GM23338 (cell line): Measurements from ENCODE around the gene ZBTB8A.

Experiments
- CREB1 ChIP-seq: fragments of 250-450 bp; sonication (Bioruptor Pico); IDR thresholded peaks from 2 replicates; pipeline ENCODE4 v1.5.0; 2020; ENCODE audit warnings: low read depth, mild to moderate bottlenecking, moderate library complexity
- ETS1 ChIP-seq: IDR thresholded peaks from 2 replicates; pipeline ENCODE4 v1.6.1; 2016; ENCODE audit warnings: antibody characterized with exemption
- EZH2 ChIP-seq: fragments of 200-600 bp; sonication (generic); IDR thresholded peaks from one replicate; pipeline ENCODE4 v1.8.0; 2017; ENCODE audit warnings: antibody characterized with exemption, mild to moderate bottlenecking, low read depth; ENCODE audit not compliant: unreplicated experiment
- EZH2phosphoT487 ChIP-seq: fragments of 200-600 bp; sonication (generic); IDR thresholded peaks from one replicate; pipeline ENCODE4 v1.8.1; 2018; ENCODE audit warnings: antibody characterized with exemption; ENCODE audit not compliant: unreplicated experiment
- JUNB ChIP-seq: IDR thresholded peaks from one replicate; pipeline ENCODE4 v1.6.1; 2016; ENCODE audit warnings: antibody characterized with exemption; ENCODE audit not compliant: unreplicated experiment
- NANOG ChIP-seq: IDR thresholded peaks from 2 replicates; pipeline ENCODE4 v1.6.1; 2016; ENCODE audit warnings: antibody characterized with exemption, borderline replicate concordance
- POLR2AphosphoS5 ChIP-seq: IDR thresholded peaks from 2 replicates; pipeline ENCODE4 v1.6.1; 2016; ENCODE audit warnings: antibody characterized with exemption, low read depth
- STAT1 ChIP-seq: IDR thresholded peaks from one replicate; pipeline ENCODE4 v1.6.1; 2016; ENCODE audit warnings: antibody characterized with exemption; ENCODE audit not compliant: unreplicated experiment
- ZNF114 ChIP-seq: fragments of 250-450 bp; sonication (Bioruptor Pico); IDR thresholded peaks from 2 replicates; pipeline ENCODE4 v1.5.0; 2020; ENCODE audit warnings: mild to moderate bottlenecking, moderate library complexity
- ZNF331 ChIP-seq: fragments of 250-450 bp; sonication (Bioruptor Pico); IDR thresholded peaks from 2 replicates; pipeline ENCODE4 v1.5.0; 2020; ENCODE audit warnings: low read depth, mild to moderate bottlenecking, moderate library complexity
- TF ChIP-seq, protein P1 (sequence below), 2 experiments: fragments of 200-600 bp in 1 of 2; sonication (generic) in 1 of 2; conservative IDR thresholded peaks; 2 replicates each; pipeline versions ENCODE4 v1.5.1 to v1.6.1; 2016 to 2017; ENCODE audit warnings: antibody characterized with exemption in 2 of 2, low read depth in 2 of 2, mild to moderate bottlenecking in 2 of 2, moderate library complexity in 1 of 2
- TF ChIP-seq, protein P2 (sequence below): IDR thresholded peaks from one replicate; pipeline ENCODE4 v1.6.1; 2018; ENCODE audit warnings: antibody characterized with exemption; ENCODE audit not compliant: unreplicated experiment
- TF ChIP-seq, protein P3 (sequence below): fragments of 250-450 bp; sonication (Bioruptor Pico); IDR thresholded peaks from 2 replicates; pipeline ENCODE4 v1.5.0; 2020; ENCODE audit warnings: mild to moderate bottlenecking, moderate library complexity

- TF ChIP-seq, protein P1, sequence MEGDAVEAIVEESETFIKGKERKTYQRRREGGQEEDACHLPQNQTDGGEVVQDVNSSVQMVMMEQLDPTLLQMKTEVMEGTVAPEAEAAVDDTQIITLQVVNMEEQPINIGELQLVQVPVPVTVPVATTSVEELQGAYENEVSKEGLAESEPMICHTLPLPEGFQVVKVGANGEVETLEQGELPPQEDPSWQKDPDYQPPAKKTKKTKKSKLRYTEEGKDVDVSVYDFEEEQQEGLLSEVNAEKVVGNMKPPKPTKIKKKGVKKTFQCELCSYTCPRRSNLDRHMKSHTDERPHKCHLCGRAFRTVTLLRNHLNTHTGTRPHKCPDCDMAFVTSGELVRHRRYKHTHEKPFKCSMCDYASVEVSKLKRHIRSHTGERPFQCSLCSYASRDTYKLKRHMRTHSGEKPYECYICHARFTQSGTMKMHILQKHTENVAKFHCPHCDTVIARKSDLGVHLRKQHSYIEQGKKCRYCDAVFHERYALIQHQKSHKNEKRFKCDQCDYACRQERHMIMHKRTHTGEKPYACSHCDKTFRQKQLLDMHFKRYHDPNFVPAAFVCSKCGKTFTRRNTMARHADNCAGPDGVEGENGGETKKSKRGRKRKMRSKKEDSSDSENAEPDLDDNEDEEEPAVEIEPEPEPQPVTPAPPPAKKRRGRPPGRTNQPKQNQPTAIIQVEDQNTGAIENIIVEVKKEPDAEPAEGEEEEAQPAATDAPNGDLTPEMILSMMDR (conservative IDR thresholded peaks at IDR 0.05; ENCODE audit: low read depth in 2 of 2) = no peak
- TF ChIP-seq EZH2 (no peak), POLR2AphosphoS5 (no peak), CREB1 (CRISPR knock-in tag) (no peak), JUNB (no peak), EZH2phosphoT487 (no peak), STAT1 (no peak), ZNF114 (no peak), NANOG (no peak), ZNF331 (CRISPR knock-in tag) (no peak), ETS1 (no peak)
- TF ChIP-seq, protein P2, sequence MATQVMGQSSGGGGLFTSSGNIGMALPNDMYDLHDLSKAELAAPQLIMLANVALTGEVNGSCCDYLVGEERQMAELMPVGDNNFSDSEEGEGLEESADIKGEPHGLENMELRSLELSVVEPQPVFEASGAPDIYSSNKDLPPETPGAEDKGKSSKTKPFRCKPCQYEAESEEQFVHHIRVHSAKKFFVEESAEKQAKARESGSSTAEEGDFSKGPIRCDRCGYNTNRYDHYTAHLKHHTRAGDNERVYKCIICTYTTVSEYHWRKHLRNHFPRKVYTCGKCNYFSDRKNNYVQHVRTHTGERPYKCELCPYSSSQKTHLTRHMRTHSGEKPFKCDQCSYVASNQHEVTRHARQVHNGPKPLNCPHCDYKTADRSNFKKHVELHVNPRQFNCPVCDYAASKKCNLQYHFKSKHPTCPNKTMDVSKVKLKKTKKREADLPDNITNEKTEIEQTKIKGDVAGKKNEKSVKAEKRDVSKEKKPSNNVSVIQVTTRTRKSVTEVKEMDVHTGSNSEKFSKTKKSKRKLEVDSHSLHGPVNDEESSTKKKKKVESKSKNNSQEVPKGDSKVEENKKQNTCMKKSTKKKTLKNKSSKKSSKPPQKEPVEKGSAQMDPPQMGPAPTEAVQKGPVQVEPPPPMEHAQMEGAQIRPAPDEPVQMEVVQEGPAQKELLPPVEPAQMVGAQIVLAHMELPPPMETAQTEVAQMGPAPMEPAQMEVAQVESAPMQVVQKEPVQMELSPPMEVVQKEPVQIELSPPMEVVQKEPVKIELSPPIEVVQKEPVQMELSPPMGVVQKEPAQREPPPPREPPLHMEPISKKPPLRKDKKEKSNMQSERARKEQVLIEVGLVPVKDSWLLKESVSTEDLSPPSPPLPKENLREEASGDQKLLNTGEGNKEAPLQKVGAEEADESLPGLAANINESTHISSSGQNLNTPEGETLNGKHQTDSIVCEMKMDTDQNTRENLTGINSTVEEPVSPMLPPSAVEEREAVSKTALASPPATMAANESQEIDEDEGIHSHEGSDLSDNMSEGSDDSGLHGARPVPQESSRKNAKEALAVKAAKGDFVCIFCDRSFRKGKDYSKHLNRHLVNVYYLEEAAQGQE = no peak
- TF ChIP-seq, protein P3, sequence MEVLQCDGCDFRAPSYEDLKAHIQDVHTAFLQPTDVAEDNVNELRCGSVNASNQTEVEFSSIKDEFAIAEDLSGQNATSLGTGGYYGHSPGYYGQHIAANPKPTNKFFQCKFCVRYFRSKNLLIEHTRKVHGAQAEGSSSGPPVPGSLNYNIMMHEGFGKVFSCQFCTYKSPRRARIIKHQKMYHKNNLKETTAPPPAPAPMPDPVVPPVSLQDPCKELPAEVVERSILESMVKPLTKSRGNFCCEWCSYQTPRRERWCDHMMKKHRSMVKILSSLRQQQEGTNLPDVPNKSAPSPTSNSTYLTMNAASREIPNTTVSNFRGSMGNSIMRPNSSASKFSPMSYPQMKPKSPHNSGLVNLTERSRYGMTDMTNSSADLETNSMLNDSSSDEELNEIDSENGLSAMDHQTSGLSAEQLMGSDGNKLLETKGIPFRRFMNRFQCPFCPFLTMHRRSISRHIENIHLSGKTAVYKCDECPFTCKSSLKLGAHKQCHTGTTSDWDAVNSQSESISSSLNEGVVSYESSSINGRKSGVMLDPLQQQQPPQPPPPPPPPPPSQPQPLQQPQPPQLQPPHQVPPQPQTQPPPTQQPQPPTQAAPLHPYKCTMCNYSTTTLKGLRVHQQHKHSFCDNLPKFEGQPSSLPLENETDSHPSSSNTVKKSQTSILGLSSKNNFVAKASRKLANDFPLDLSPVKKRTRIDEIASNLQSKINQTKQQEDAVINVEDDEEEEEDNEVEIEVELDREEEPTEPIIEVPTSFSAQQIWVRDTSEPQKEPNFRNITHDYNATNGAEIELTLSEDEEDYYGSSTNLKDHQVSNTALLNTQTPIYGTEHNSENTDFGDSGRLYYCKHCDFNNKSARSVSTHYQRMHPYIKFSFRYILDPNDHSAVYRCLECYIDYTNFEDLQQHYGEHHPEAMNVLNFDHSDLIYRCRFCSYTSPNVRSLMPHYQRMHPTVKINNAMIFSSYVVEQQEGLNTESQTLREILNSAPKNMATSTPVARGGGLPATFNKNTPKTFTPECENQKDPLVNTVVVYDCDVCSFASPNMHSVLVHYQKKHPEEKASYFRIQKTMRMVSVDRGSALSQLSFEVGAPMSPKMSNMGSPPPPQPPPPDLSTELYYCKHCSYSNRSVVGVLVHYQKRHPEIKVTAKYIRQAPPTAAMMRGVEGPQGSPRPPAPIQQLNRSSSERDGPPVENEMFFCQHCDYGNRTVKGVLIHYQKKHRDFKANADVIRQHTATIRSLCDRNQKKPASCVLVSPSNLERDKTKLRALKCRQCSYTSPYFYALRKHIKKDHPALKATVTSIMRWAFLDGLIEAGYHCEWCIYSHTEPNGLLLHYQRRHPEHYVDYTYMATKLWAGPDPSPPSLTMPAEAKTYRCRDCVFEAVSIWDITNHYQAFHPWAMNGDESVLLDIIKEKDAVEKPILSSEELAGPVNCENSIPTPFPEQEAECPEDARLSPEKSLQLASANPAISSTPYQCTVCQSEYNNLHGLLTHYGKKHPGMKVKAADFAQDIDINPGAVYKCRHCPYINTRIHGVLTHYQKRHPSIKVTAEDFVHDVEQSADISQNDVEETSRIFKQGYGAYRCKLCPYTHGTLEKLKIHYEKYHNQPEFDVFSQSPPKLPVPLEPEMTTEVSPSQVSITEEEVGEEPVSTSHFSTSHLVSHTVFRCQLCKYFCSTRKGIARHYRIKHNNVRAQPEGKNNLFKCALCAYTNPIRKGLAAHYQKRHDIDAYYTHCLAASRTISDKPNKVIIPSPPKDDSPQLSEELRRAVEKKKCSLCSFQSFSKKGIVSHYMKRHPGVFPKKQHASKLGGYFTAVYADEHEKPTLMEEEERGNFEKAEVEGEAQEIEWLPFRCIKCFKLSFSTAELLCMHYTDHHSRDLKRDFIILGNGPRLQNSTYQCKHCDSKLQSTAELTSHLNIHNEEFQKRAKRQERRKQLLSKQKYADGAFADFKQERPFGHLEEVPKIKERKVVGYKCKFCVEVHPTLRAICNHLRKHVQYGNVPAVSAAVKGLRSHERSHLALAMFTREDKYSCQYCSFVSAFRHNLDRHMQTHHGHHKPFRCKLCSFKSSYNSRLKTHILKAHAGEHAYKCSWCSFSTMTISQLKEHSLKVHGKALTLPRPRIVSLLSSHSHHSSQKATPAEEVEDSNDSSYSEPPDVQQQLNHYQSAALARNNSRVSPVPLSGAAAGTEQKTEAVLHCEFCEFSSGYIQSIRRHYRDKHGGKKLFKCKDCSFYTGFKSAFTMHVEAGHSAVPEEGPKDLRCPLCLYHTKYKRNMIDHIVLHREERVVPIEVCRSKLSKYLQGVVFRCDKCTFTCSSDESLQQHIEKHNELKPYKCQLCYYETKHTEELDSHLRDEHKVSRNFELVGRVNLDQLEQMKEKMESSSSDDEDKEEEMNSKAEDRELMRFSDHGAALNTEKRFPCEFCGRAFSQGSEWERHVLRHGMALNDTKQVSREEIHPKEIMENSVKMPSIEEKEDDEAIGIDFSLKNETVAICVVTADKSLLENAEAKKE (CRISPR knock-in tag) = no peak
Measured at GRCh38 chr1:32516402-32516801, 22.8 kb upstream of the ZBTB8A start.
